DOHH2 (cell line): ENCODE measurements around the gene FGF22.

Source experiments
- CTCF ChIP-seq: fragments of 200-600 bp; sonication (generic); IDR thresholded peaks from one replicate; pipeline ENCODE4 v1.5.1; 2014; ENCODE audit warnings: antibody characterized with exemption, mild to moderate bottlenecking, low read depth, low read length; ENCODE audit not compliant: poor library complexity, severe bottlenecking
- EZH2phosphoT487 ChIP-seq: fragments of 200-600 bp; sonication (generic); IDR thresholded peaks from 2 replicates; pipeline ENCODE4 v1.6.1; 2017; ENCODE audit warnings: borderline replicate concordance, mild to moderate bottlenecking, antibody characterized with exemption, low read length, moderate library complexity, mixed read lengths

- TF ChIP-seq CTCF (peak; percentile 57), EZH2phosphoT487 (no peak)
These were observed 11.5 kb upstream of the FGF22 start for GRCh38 chr19:628168-628567.
